ENCODE measurements around the gene TASOR2.

The TASOR2 gene

DNA sequence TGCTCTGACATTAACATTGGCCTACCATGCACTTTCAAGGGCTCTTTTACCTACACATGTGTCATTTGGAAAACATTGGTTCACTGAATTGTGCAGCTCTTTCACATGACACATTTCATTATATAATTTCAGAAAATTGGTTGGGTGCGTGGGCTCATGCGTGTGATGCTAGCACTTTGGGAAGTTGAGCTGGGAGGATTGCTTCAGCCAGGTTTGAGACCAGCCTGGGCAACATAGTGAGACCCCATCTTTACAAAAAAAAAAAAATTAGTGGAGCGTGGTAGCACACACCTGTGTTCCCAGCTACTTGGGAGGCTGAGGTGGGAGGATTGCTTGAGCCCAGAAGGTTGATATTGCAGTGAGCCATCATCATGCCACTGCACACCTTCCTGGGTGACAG lies 3.9 kb downstream of the TASOR2 start:
- DNase-seq = no peak

GRCh38 chr10:5691786-5692185 lies 7.1 kb downstream of the TASOR2 start:
- no peak for DNase-seq

DNA sequence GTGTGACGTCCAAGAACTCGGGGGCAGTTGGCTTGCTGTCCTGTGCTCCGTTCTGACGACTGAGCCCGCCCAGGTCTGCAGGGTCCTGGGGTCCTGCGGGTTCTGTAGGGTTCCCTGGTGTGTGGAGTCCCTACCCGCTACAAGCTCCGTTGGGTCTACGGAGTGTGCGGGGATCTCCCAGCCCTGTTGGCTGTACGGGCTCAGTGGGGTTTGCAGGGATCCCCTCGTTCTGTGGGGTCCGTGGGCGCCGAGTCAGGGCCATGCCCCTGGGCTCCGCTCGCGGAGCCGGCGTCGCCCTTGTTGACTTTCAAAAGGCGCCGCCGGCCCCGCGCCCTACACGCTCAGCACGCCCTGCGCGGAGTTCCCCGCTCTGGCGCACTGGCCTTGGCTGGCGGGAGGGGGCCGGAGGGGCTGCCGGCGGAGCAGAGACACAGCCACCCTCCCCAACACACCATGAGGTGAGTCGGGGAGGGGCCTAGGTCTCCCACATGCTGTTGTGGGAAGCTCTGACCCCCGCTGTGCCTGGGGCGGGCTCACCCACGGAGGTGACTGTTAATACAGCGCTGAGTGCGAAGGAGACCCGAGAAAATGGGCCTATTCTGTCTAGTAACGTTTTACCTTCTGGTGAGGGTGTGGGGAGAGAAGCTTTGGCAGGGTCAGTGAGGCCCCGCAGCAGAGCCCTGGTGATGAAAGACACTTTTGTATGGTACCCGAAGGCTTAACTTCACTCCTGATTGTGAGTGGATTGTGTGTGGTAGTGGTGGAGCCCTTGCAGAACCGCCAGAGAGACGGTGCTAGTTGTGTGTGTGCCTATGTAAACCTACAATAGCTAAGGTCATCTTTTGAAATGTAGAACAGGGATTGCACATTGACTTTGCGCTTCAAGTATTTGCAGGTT lies 8.1 kb downstream of the TASOR2 start:
- DNase-seq = no peak

- no peak for DNase-seq
Measured at GRCh38 chr10:5694573-5694972, 9.9 kb downstream of the TASOR2 start.

- no peak for DNase-seq
Measured at GRCh38 chr10:5697342-5697741, 12.7 kb downstream of the TASOR2 start.

GRCh38 chr10:5698062-5698461 lies 13.4 kb downstream of the TASOR2 start:
- no peak for DNase-seq

DNA sequence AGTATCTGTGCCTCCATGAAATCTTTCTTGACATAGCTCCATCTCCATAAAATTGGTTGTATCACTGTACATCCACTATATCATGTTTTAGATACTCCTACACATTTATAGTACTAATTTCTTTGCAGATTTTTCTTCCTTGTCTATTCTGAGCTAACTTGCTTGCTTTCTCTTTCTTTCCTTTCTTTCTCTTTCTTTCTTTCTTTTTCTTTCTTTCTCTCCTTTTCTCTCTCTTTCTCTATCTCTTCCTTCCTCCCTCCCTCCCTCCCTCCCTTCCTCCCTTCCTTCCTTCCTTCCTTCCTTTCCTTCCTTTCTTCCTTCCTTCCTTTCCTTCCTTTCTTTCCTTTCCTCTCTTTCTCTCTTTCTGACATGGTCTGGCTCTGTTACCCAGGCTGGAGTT lies 23.7 kb downstream of the TASOR2 start:
- no peak for DNase-seq

DNA sequence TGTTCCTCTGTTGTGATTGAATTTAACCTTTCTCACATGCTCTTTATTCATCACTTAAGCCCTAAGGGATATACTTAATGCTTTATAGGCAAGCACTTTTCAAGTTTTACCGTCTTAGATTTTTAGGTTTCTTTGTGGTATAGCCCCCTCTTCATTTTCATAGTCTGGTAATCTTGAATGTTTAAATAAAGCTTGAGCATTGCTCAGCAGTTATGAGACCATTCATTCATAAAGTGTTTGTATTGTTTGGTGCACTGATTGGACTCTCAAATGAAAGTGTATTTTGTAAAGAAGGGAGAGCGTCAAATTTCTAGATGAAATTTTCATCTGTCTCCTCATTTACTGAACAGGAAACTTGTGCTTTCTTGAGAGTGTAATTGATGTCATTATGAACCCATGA lies 25.2 kb downstream of the TASOR2 start:
- DNase-seq = no peak

DNA sequence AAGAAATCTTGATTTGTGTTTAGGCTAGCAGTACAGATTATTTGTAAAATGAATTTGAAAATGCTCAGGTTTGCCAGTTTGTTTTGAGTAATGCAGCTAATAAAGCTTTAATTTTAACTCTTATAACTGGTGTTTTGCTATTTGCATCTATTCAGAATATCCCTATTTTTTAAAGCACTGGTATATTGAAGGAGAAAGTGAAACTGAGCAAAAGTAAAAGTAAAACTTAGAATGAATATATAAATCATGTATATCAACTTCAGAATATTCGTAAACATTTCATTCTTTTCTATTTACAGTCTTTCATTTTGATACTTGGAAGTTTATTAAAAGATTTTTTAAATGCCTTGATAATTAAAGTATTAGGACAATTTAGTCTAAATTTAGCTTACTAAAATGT lies 26.2 kb downstream of the TASOR2 start:
- DNase-seq = no peak

DNA sequence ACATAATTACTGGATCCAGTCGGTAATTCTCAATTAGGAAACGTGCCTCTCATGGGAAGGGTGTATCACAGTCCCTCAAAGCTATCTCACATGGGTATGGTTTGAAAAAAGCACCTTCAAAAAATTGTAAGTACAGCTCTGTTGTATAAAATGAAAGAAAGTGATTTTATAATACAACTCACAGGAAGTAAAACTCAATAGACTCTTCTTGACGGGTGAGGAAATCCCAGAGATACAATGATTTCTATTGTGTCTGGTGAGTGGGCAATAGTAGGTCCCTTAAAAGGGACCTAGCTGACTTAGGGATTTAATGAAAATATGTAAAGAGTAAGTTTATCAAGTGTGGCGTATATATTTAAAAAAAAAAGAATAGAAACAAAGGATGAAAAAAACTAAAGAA lies 27.0 kb downstream of the TASOR2 start:
- DNase-seq = no peak

GRCh38 chr10:5719546-5719945 lies 34.9 kb downstream of the TASOR2 start:
- DNase-seq = no peak

DNA sequence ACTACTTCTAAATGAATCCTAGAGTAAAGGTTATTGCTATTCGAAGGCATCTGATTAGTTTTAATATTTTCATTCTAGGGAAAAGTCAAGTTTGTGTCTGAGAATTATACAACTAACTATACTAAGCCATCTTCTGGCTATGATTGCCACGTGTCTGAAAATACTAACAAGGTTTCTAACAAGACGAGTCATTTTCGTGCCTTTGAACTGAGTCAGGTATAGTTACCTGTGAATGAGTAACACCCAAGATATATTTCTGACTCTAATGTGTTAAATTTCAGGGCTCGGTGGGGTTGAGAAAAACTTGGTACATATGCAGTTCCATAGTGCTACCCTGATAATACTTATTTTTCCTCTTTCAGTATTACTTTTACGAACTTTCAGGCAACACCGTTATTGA lies 35.5 kb downstream of the TASOR2 start:
- DNase-seq = no peak

DNA sequence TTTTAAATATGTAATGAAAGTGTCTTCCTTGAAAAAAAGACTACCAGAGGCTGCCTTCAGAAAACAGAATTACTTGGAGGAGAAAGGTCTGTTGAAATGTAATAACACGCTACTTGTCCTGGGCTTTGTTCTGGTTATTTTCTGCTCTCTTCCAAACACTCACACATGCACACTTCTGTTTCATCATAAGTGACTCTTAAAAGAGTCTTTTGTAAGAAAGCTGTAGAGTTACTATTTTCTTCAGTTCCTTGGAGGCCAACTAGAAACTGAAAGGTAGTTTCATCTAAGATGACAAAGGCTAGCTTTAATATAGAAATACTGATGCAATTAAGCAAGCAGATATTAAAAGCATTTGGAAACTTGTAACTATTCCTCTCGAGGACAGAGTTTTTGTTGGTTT lies 39.1 kb downstream of the TASOR2 start:
- DNase-seq = no peak

GRCh38 chr10:5730766-5731165 lies 46.1 kb downstream of the TASOR2 start:
- DNase-seq = no peak

- no peak for DNase-seq
Measured at GRCh38 chr10:5731559-5731958, 46.9 kb downstream of the TASOR2 start.

GRCh38 chr10:5732141-5732540 lies 47.5 kb downstream of the TASOR2 start:
- no peak for DNase-seq
